GM12892 (cell line): ENCODE data around the gene CTNNAL1.

Experiments
- POLR2A ChIP-seq: IDR thresholded peaks from 2 replicates; pipeline ENCODE4 v1.6.1; 2011; ENCODE audit warnings: low read depth, low read length, control low read depth
- POLR2AphosphoS5 ChIP-seq: IDR thresholded peaks from 2 replicates; pipeline ENCODE4 v1.6.1; 2011; ENCODE audit warnings: low read depth, low read length, control low read depth
- TAF1 ChIP-seq: IDR thresholded peaks from 2 replicates; pipeline ENCODE4 v1.6.1; 2011; ENCODE audit warnings: low read depth, mild to moderate bottlenecking, control low read depth, low read length, borderline replicate concordance

- TF ChIP-seq POLR2A (no peak), TAF1 (no peak), POLR2AphosphoS5 (no peak)
These were observed 34.0 kb upstream of the CTNNAL1 start for GRCh38 chr9:109047259-109047658.
